Left ventricle myocardium inferior (tissue), 1 donor: ENCODE results near the gene SLC38A1. TPM values are rescaled to one million over a fixed set of nuclear protein-coding genes. Genes with fewer than 3 reads are reported as not detected.

Experiments
- DNase-seq: peaks from one replicate; pipeline ENCODE4 v3.0.0-alpha.2; 2020
- H3K27ac ChIP-seq: fragments of 200-600 bp; replicated peaks from 2 replicates; pipeline ENCODE4 v1.8.0; 2021
- H3K27me3 ChIP-seq: fragments of 200-600 bp; 2 replicates; pipeline ENCODE4 v1.8.0; 2021; ENCODE audit warnings: low read depth
- H3K36me3 ChIP-seq: fragments of 200-600 bp; 2 replicates; pipeline ENCODE4 v1.8.0; 2021
- H3K4me1 ChIP-seq: fragments of 200-600 bp; 2 replicates; pipeline ENCODE4 v1.8.0; 2021
- H3K4me3 ChIP-seq: fragments of 200-600 bp; 2 replicates; pipeline ENCODE4 v1.8.0; 2021; ENCODE audit warnings: mild to moderate bottlenecking, moderate library complexity
- H3K9me3 ChIP-seq: fragments of 200-600 bp; replicated peaks from 2 replicates; pipeline ENCODE4 v1.8.0; 2021
- intact Hi-C: fragments of 100-400 bp; cut with micrococcal nuclease; formaldehyde crosslinking; loops from one replicate; pipeline ENCODE4 v1.11.0; 2022
- total RNA-seq: library from RNA; stranded (reverse); fragmentation: NEBNext Ultra II Directional; extraction: Animal tissue kit (Norgen Biotek cat#: 25700); gene quantifications from one replicate; pipeline ENCODE4 v1.2.1, GENCODE V29; 2021
- TF ChIP-seq, protein P1 (sequence below): fragments of 200-600 bp; IDR thresholded peaks from 2 replicates; pipeline ENCODE4 v1.8.0; 2021; ENCODE audit warnings: antibody characterized with exemption, mild to moderate bottlenecking, borderline replicate concordance
- donor health status: DM: no; HTN: yes; CAD: no; lungs with severe emphysema.

The SLC38A1 gene
- total RNA-seq, 1 donor from 2014 or later, result 134 TPM

DNA sequence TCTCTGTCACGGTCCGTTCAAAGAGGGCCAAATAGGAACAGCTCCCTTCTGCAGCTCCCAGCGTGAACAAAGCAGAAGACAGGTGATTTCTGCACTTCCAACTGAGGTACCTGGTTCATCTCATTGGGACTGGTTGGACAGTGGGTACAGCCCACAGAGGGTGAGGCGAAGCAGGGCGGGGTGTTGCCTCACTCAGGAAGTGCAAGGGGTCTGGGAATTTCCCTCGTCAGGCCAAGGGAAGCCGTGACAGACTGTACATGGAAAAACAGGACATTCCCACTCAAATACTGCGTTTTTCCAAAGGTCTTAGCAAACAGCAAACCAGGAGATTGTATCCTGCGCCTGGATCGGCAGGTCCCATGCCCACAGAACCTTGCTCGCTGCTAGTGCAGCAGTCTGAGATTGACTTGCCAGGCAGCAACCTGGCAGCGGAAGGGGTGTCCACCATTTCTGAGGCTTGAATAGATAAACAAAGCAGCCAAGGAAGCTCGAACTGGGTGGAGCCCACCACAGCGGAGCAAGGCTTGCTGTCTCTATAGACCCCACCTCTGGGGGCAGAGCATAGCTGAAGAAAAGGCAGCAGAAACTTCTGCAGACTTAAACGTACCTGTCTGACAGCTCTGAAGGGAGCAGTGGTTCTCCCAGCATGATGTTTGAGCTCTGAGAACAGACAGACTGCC is 22.7 kb downstream of the SLC38A1 start:
- Histone ChIP-seq H3K27ac (no peak overlapping the region), H3K36me3 (no peaks in the 10 kb centered on the region), H3K27me3 (no peaks in the 10 kb centered on the region), H3K4me3 (no peak overlapping the region), H3K4me1 (peaks cover 36% of the 10 kb centered on the region), H3K9me3 (peaks cover 10% of the 10 kb centered on the region)
- intact Hi-C loops, result no loop called here
- TF ChIP-seq, protein P1, sequence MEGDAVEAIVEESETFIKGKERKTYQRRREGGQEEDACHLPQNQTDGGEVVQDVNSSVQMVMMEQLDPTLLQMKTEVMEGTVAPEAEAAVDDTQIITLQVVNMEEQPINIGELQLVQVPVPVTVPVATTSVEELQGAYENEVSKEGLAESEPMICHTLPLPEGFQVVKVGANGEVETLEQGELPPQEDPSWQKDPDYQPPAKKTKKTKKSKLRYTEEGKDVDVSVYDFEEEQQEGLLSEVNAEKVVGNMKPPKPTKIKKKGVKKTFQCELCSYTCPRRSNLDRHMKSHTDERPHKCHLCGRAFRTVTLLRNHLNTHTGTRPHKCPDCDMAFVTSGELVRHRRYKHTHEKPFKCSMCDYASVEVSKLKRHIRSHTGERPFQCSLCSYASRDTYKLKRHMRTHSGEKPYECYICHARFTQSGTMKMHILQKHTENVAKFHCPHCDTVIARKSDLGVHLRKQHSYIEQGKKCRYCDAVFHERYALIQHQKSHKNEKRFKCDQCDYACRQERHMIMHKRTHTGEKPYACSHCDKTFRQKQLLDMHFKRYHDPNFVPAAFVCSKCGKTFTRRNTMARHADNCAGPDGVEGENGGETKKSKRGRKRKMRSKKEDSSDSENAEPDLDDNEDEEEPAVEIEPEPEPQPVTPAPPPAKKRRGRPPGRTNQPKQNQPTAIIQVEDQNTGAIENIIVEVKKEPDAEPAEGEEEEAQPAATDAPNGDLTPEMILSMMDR, result no peak
- DNase-seq, result no peak

DNA sequence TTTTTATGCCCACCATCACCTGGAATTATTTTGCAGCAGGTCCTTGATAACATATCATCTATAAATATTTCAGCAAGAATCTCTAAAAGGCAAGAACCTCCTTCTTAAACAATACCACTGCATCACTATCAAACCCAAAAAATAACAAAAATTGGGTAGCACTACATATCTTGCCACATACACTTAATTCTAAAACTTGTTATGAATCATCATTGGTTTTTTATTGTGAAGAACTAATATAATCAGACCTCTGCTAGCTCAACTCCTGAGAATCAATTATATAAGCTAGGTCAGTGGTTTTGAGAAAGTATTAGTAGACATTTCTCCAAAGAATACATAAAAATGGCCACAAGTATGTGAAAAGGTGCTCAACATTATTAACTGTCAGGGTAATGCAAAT is 23.8 kb downstream of the SLC38A1 start:
- no peak overlapping the region for H3K27ac ChIP-seq
- H3K27me3 ChIP-seq, result no peaks in the 10 kb centered on the region
- no peaks in the 10 kb centered on the region for H3K36me3 ChIP-seq
- TF ChIP-seq, protein P1, result no peak
- H3K9me3 ChIP-seq, result peaks cover 4% of the 10 kb centered on the region
- peaks cover 32% of the 10 kb centered on the region for H3K4me1 ChIP-seq
- H3K4me3 ChIP-seq, result no peak overlapping the region
- no peak for DNase-seq
- intact Hi-C loops, result no loop called here

DNA sequence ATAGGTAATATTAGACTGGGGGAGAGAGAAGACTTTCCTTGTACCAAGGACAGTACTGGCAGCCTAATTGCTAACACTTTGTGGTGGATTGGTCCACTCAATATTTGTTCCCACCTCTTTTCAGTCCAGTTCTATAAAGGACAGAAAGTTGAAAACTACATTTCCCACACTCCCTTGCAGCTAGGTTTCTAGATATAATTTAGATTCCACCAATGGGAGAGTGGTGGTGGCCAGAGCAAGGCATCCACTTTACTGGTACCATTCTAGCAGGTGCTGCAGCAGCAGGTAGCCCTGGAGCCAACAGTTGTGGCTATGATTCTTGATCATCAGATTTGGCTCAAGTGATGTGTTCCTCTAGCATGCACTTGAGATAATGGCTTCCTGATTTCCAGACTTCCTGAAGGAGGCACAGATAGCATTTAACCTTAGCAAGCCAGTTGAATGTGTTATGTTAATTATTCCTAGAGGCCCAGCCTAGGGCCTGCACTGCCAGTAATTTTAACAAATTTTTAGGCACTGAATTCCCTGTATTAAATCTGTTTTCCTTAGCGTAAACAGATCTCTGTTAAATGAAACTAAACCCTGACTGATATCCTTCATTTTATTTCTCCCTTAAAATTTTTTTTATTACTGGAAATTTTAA is 24.4 kb downstream of the SLC38A1 start:
- Histone ChIP-seq H3K36me3 (peaks cover 4% of the 10 kb centered on the region), H3K27me3 (no peaks in the 10 kb centered on the region), H3K9me3 (peaks cover 4% of the 10 kb centered on the region), H3K4me1 (peaks cover 27% of the 10 kb centered on the region), H3K27ac (no peak overlapping the region), H3K4me3 (no peak overlapping the region)
- DNase-seq, result no peak
- TF ChIP-seq, protein P1, result no peak
- intact Hi-C loops, result no loop called here

DNA sequence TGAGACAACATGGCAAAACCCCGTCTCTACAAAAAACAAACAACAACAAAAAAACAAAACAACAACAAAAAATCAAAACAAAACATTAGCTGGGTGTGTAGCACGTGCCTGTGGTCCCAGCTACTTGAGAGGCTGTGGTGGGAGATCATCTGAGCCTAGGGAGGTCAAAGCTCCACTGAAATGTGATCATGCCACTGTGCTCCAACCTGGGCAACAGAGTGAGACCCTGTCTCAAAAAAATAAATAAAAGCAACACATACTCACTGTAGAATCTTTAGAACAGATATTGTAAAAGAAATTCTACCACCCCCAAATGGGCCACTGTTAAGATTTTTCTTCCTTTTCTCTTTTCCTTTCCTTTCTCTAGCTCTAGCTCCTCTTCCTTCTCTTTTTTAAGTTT is 26.3 kb downstream of the SLC38A1 start:
- intact Hi-C loops, result no loop called here
- TF ChIP-seq, protein P1, result no peak

DNA sequence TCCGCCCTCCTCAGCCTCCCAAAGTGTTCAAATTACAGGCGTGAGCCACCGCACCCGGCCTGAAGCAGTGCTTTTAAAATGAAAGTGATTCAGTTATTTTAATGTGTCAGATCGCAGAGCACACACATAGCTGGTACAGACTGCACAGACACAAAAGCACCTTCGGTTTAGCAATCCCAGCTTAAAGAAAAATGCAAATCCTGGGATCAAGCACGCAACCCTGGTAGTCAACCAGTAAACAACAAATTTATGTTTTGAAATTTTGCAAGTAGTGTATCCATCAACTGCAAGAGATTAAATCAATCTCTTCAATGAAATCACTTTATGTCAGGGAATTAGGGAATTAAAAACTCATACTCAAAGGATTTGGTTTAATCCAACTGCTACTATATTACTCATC is 28.4 kb downstream of the SLC38A1 start:
- no peak overlapping the region for H3K4me3 ChIP-seq
- peaks cover 12% of the 10 kb centered on the region for H3K36me3 ChIP-seq
- peaks cover 16% of the 10 kb centered on the region for H3K4me1 ChIP-seq
- intact Hi-C loops, result no loop called here
- no peaks in the 10 kb centered on the region for H3K27me3 ChIP-seq
- DNase-seq, result no peak
- H3K27ac ChIP-seq, result no peak overlapping the region
- H3K9me3 ChIP-seq, result no peaks in the 10 kb centered on the region
- TF ChIP-seq, protein P1, result no peak

More for the DNA sequence above, 26.3 kb downstream of the SLC38A1 start:
- no peak for DNase-seq
- H3K4me1 ChIP-seq, result peaks cover 27% of the 10 kb centered on the region
- H3K27me3 ChIP-seq, result no peaks in the 10 kb centered on the region
- H3K4me3 ChIP-seq, result no peak overlapping the region
- H3K27ac ChIP-seq, result no peak overlapping the region
- peaks cover 4% of the 10 kb centered on the region for H3K9me3 ChIP-seq
- H3K36me3 ChIP-seq, result peaks cover 12% of the 10 kb centered on the region
